A673 (cell line): ENCODE data around the gene CDC25C. TPM values are rescaled to one million over a fixed set of nuclear protein-coding genes. Genes with fewer than 3 reads are reported as not detected.
A peak's percentile ranks its signal among the peaks of the same experiment; 100 is the strongest.

ENCODE experiments used
- BruUV-seq: library from RNA; stranded (reverse); fragments of 400-500 nt; replicated peaks from 2 replicates; lab custom pipeline; 2021; lab: Mats Ljungman, UMichigan
- CTCF ChIA-PET: fragments of 300-600 bp; sonication (Branson Sonifier 250); formaldehyde crosslinking; loops from one replicate; lab custom pipeline; 2022; ENCODE audit warnings: antibody characterized with exemption; lab: Charles Lee
- POLR2A ChIA-PET: fragments of 300-600 bp; sonication (Branson Sonifier 250); formaldehyde crosslinking; loops from one replicate; lab custom pipeline; 2022; ENCODE audit warnings: antibody characterized with exemption; ENCODE audit not compliant: low non-redundant PET; lab: Charles Lee
- DNase-seq: peaks from one replicate; pipeline ENCODE4 v3.0.0-alpha.2; 2015; ENCODE audit warnings: low spot score
- H3K27ac ChIP-seq: fragments of 200-600 bp; sonication (generic); 2 replicates; pipeline ENCODE4 v1.5.1; 2016; ENCODE audit warnings: mixed run types, low read depth, mild to moderate bottlenecking, mixed read lengths, antibody characterized with exemption, low read length; ENCODE audit not compliant: poor library complexity, severe bottlenecking
- H3K27me3 ChIP-seq: fragments of 200-600 bp; sonication (generic); replicated peaks from 2 replicates; pipeline ENCODE4 v1.6.1; 2017; ENCODE audit warnings: mixed run types, low read depth, mild to moderate bottlenecking, mixed read lengths, antibody characterized with exemption, low read length; ENCODE audit not compliant: insufficient read depth, poor library complexity
- H3K36me3 ChIP-seq: fragments of 200-600 bp; sonication (generic); 2 replicates; pipeline ENCODE4 v1.6.1; 2016; ENCODE audit warnings: mixed run types, mild to moderate bottlenecking, mixed read lengths, antibody characterized with exemption, low read length; ENCODE audit not compliant: insufficient read depth, poor library complexity, severe bottlenecking
- H3K4me1 ChIP-seq: fragments of 200-600 bp; sonication (generic); 2 replicates; pipeline ENCODE4 v1.6.1; 2017; ENCODE audit warnings: mixed run types, mild to moderate bottlenecking, mixed read lengths, antibody characterized with exemption, low read length; ENCODE audit not compliant: insufficient read depth, poor library complexity, severe bottlenecking
- H3K4me3 ChIP-seq: fragments of 200-600 bp; sonication (generic); 2 replicates; pipeline ENCODE4 v1.5.1; 2016; ENCODE audit warnings: low read depth, mixed run types, mild to moderate bottlenecking, mixed read lengths, low read length; ENCODE audit not compliant: poor library complexity, severe bottlenecking
- H3K9me3 ChIP-seq: fragments of 200-600 bp; sonication (generic); 2 replicates; pipeline ENCODE4 v1.6.1; 2016; ENCODE audit warnings: mixed run types, low read depth, mild to moderate bottlenecking, mixed read lengths, antibody characterized with exemption, low read length; ENCODE audit not compliant: poor library complexity, severe bottlenecking
- CTCF ChIP-seq: fragments of 300-800, 200-600 bp; sonication (generic); conservative IDR thresholded peaks from 2 replicates; pipeline ENCODE4 v1.5.1; 2017; ENCODE audit warnings: low read depth, mild to moderate bottlenecking, antibody characterized with exemption, low read length, moderate library complexity, mixed read lengths
- EZH2 ChIP-seq: fragments of 200-600 bp; sonication (generic); IDR thresholded peaks from 2 replicates; pipeline ENCODE4 v1.6.1; 2017; ENCODE audit warnings: borderline replicate concordance, low read depth, mild to moderate bottlenecking, mixed read lengths, antibody characterized with exemption, low read length; ENCODE audit not compliant: poor library complexity, severe bottlenecking
- intact Hi-C: fragments of 100-400 bp; cut with micrococcal nuclease; formaldehyde crosslinking; loops from one replicate; pipeline ENCODE4 v1.10.0; 2022; ENCODE audit not compliant: unreplicated experiment
- total RNA-seq: library from RNA; stranded (reverse); gene quantifications from 2 replicates; pipeline ENCODE4 v1.2.3, GENCODE V29; 2021

Gene CDC25C
- total RNA-seq, 1 experiment from 2014 or later, result 22.3 TPM

- H3K9me3 ChIP-seq, result no peaks in the 10 kb centered on the region
- intact Hi-C loops, result no loop called here
- peaks cover 8% of the 10 kb centered on the region for H3K4me1 ChIP-seq
- peaks cover 36% of the 10 kb centered on the region for H3K27me3 ChIP-seq
- POLR2A ChIA-PET, result interaction anchor here (0.6 kb wide), 1 partner anchor 20 kb away, joined by 3 read pairs; no protein-coding TSS in a partner anchor
- peak; percentile 79 for TF ChIP-seq EZH2
- no peak for TF ChIP-seq CTCF
- BruUV-seq, result no TSS peak
- no peak overlapping the region for H3K27ac ChIP-seq
- no peaks in the 10 kb centered on the region for H3K36me3 ChIP-seq
- peak overlapping the region; percentile 42 for H3K4me3 ChIP-seq
- DNase-seq, result no peak
- CTCF ChIA-PET, result no interaction called here
Observed at GRCh38 chr5:138241688-138242571, 89.7 kb downstream of the CDC25C start.

GRCh38 chr5:138240650-138241385, 90.8 kb downstream of the CDC25C start:
- H3K36me3 ChIP-seq, result no peaks in the 10 kb centered on the region
- POLR2A ChIA-PET, result no interaction called here
- CTCF ChIA-PET, result no interaction called here
- no peak for DNase-seq
- no peak overlapping the region for H3K4me3 ChIP-seq
- peaks cover 36% of the 10 kb centered on the region for H3K27me3 ChIP-seq
- H3K9me3 ChIP-seq, result no peaks in the 10 kb centered on the region
- BruUV-seq, result no TSS peak
- intact Hi-C loops, result no loop called here
- H3K27ac ChIP-seq, result no peak overlapping the region
- peaks cover 8% of the 10 kb centered on the region for H3K4me1 ChIP-seq
- no peak for TF ChIP-seq CTCF
- TF ChIP-seq EZH2, result no peak

- intact Hi-C loops, result no loop called here
- BruUV-seq, result no TSS peak
- TF ChIP-seq CTCF (no peak), EZH2 (no peak)
- H3K4me3 ChIP-seq, result no peak overlapping the region
- H3K27ac ChIP-seq, result no peak overlapping the region
- peaks cover 32% of the 10 kb centered on the region for H3K27me3 ChIP-seq
- H3K36me3 ChIP-seq, result no peaks in the 10 kb centered on the region
- H3K9me3 ChIP-seq, result no peaks in the 10 kb centered on the region
- ChIA-PET POLR2A (no interaction called here), CTCF (no interaction called here)
- peaks cover 8% of the 10 kb centered on the region for H3K4me1 ChIP-seq
- no peak for DNase-seq
Observed at GRCh38 chr5:138238034-138238433, 93.6 kb downstream of the CDC25C start.

Other genes with a start within 250 kb of the CDC25C start
- gene WNT8A, start 247.8 kb downstream of the CDC25C start, total RNA-seq, result not detected in 2 replicates
- gene NME5, start 192.4 kb downstream of the CDC25C start, total RNA-seq, result 0.72 TPM in 1 of 2 replicates, not detected in the other
- 86.7 and 97.6 TPM in 2 replicates for gene BRD8, start 153.2 kb downstream of the CDC25C start, total RNA-seq
- gene KIF20A, start 152.7 kb downstream of the CDC25C start, total RNA-seq, result 116 and 119 TPM in 2 replicates
- 54.0 and 55.1 TPM in 2 replicates for gene CDC23, start 118.5 kb downstream of the CDC25C start, total RNA-seq
- gene GFRA3, start 57.2 kb downstream of the CDC25C start, total RNA-seq, result 0.75 and 0.83 TPM in 2 replicates
- 39.7 and 39.8 TPM in 2 replicates for gene FAM53C, start 6.5 kb upstream of the CDC25C start, total RNA-seq
- 62.1 and 65.1 TPM in 2 replicates for gene KDM3B, start 20.9 kb upstream of the CDC25C start, total RNA-seq
- 8.4 and 14.6 TPM in 2 replicates for gene REEP2, start 107.3 kb upstream of the CDC25C start, total RNA-seq
- gene EGR1, start 133.7 kb upstream of the CDC25C start, total RNA-seq, result 64.8 and 98.2 TPM in 2 replicates
- 172 and 191 TPM in 2 replicates for gene ETF1, start 211.4 kb upstream of the CDC25C start, total RNA-seq
- 502 TPM in 2 replicates for gene HSPA9, start 243.6 kb upstream of the CDC25C start, total RNA-seq